IPS-15b (cell line): ENCODE measurements around the gene AFF2.
"Not testable (repeated sequence)": the region's sequence is repeated elsewhere in the genome, so short reads cannot be mapped to it uniquely, and the experiment has no call there.

Experiments used
- H3K27me3 ChIP-seq: one replicate; pipeline ENCODE4 v1.6.1; 2013; ENCODE audit warnings: low read length; ENCODE audit not compliant: control insufficient read depth, insufficient read depth
- H3K36me3 ChIP-seq: one replicate; pipeline ENCODE4 v1.6.1; 2013; ENCODE audit warnings: low read length; ENCODE audit not compliant: control insufficient read depth, insufficient read depth
- H3K4me1 ChIP-seq: one replicate; pipeline ENCODE4 v1.6.1; 2013; ENCODE audit warnings: mild to moderate bottlenecking, low read length; ENCODE audit not compliant: control insufficient read depth, insufficient read depth
- H3K4me3 ChIP-seq: one replicate; pipeline ENCODE4 v1.5.1; 2013; ENCODE audit warnings: low read depth, low read length
- H3K9ac ChIP-seq: one replicate; pipeline ENCODE4 v1.6.1; 2013; ENCODE audit warnings: low read depth, mild to moderate bottlenecking, low read length
- H3K9me3 ChIP-seq: one replicate; pipeline ENCODE4 v1.6.1; 2013; ENCODE audit warnings: mild to moderate bottlenecking, low read length; ENCODE audit not compliant: control insufficient read depth, insufficient read depth

AFF2 gene

DNA sequence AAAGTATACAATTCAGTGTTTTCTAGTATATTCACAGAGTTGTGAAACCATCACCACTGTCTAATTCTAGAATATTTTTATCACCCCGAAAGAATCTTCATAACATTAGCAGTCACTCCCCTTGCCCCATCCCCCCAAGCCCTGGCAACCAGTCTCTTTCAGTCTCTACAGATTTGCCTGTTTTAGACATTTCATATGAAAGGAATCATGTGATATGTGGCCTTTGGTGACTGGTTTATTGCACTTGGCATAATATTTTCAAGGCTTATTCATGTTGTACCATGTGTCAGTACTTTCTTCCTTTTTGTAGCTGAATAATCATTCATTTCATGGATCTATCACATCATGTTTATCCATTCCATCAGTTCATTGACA, 371.7 kb downstream of the AFF2 start:
- Histone ChIP-seq H3K9ac (no peak overlapping the region), H3K27me3 (no peaks in the 10 kb centered on the region), H3K4me3 (no peak overlapping the region), H3K4me1 (no peaks in the 10 kb centered on the region), H3K36me3 (no peaks in the 10 kb centered on the region), H3K9me3 (no peaks in the 10 kb centered on the region)

DNA sequence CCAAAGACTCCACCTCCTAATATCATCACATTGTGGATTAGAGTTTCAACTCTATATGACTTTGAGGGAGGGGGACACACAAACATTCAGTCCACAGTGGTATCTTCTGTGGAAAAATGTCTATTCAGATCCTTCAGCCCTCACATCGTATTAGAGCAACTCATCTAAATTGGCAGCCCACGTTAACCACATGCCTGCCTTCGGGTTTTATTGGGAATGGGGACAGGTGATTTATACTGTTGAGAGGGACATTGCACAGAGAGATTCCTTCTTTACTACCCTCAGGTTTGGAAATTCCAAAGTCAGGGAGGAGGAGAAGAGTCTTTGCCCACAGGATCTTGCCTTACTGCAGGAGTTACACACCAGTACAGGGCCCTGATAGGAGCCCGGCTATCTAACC, 372.5 kb downstream of the AFF2 start:
- Histone ChIP-seq H3K9ac (no peak overlapping the region), H3K36me3 (no peaks in the 10 kb centered on the region), H3K9me3 (no peaks in the 10 kb centered on the region), H3K4me1 (no peaks in the 10 kb centered on the region), H3K4me3 (no peak overlapping the region), H3K27me3 (no peaks in the 10 kb centered on the region)

GRCh38 chrX:148874636-148875246, 374.3 kb downstream of the AFF2 start:
- no peaks in the 10 kb centered on the region for H3K27me3 ChIP-seq
- no peak overlapping the region for H3K9ac ChIP-seq
- H3K9me3 ChIP-seq: no peaks in the 10 kb centered on the region
- no peaks in the 10 kb centered on the region for H3K4me1 ChIP-seq
- no peaks in the 10 kb centered on the region for H3K36me3 ChIP-seq
- no peak overlapping the region for H3K4me3 ChIP-seq

- H3K4me1 ChIP-seq: no peaks in the 10 kb centered on the region
- no peaks in the 10 kb centered on the region for H3K27me3 ChIP-seq
- H3K9ac ChIP-seq: no peak overlapping the region
- H3K9me3 ChIP-seq: no peaks in the 10 kb centered on the region
- H3K4me3 ChIP-seq: no peak overlapping the region
- H3K36me3 ChIP-seq: no peaks in the 10 kb centered on the region
These were observed 378.0 kb downstream of the AFF2 start for GRCh38 chrX:148878371-148878770.

DNA sequence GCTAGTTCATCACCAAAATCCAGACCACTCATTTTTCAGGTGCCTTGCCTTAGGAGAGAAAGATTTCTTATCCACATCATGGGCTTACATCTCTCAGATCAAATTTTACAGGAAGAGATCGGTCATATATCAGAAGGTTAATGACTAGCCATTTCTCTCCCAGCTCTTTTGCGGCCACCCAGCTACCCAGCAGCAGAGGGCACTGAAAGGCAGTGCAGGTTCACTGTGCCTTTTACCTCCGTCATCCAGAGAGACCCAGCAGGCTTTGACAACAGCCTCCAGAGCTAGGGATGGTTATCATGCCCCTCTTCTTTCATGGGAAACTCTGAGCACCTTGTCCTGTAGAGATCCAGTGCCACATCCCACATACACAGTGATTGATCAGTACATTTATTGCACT, 384.8 kb downstream of the AFF2 start:
- H3K4me3 ChIP-seq: no peak overlapping the region
- H3K4me1 ChIP-seq: no peaks in the 10 kb centered on the region
- H3K9ac ChIP-seq: no peak overlapping the region
- no peaks in the 10 kb centered on the region for H3K36me3 ChIP-seq
- H3K9me3 ChIP-seq: no peaks in the 10 kb centered on the region
- no peaks in the 10 kb centered on the region for H3K27me3 ChIP-seq

GRCh38 chrX:148893395-148893794, 393.0 kb downstream of the AFF2 start:
- no peaks in the 10 kb centered on the region for H3K36me3 ChIP-seq
- no peak overlapping the region for H3K9ac ChIP-seq
- H3K4me1 ChIP-seq: no peaks in the 10 kb centered on the region
- no peaks in the 10 kb centered on the region for H3K9me3 ChIP-seq
- no peaks in the 10 kb centered on the region for H3K27me3 ChIP-seq
- no peak overlapping the region for H3K4me3 ChIP-seq

DNA sequence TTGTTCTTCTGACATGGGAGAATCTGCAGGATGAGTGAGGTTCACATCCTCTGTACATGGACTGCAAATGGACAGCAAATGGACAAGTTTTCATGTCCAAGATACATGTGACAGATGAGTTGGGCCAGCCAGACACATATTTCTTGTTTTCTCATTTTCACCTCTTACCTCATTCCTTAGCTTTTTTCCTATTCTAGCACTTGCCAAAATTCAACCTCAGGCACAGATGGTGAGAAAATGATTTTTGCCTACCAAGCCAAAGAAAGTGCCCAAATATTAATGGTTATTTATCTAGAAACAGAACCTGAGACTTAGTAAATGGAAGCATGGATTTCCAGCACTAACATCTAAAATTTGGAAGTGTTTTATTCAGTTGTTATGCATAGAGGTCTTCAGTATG, 402.2 kb downstream of the AFF2 start:
- no peaks in the 10 kb centered on the region for H3K36me3 ChIP-seq
- H3K27me3 ChIP-seq: no peaks in the 10 kb centered on the region
- H3K4me3 ChIP-seq: no peak overlapping the region
- H3K9ac ChIP-seq: no peak overlapping the region
- H3K9me3 ChIP-seq: no peaks in the 10 kb centered on the region
- no peaks in the 10 kb centered on the region for H3K4me1 ChIP-seq

DNA sequence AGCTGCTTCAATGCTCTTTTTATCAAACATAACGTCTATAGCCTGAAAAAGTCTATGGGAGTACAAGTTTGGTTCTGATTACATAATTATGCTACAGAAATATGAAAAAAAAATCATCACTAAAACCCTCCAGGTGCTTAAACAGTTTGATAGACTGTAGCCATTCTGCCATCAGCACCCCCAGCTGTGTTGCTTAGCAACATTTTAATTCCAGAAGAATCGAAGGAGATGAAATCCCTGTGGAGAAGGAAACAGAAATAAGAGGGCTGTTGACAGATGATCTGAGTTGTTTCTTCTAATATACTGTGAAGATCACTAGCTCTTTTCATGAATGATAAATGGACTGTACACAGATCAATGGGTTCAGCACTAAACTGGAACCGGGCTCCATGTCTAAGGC, 402.8 kb downstream of the AFF2 start:
- H3K9me3 ChIP-seq: no peaks in the 10 kb centered on the region

GRCh38 chrX:148904421-148905111, 404.1 kb downstream of the AFF2 start:
- Histone ChIP-seq H3K9me3 (no peaks in the 10 kb centered on the region), H3K4me3 (no peak overlapping the region), H3K4me1 (no peaks in the 10 kb centered on the region), H3K36me3 (no peaks in the 10 kb centered on the region), H3K9ac (no peak overlapping the region), H3K27me3 (no peaks in the 10 kb centered on the region)

More for the DNA sequence above, 402.8 kb downstream of the AFF2 start:
- Histone ChIP-seq H3K36me3 (no peaks in the 10 kb centered on the region), H3K4me3 (no peak overlapping the region), H3K4me1 (no peaks in the 10 kb centered on the region), H3K9ac (no peak overlapping the region), H3K27me3 (no peaks in the 10 kb centered on the region)

- H3K9me3 ChIP-seq: no peaks in the 10 kb centered on the region
- H3K36me3 ChIP-seq: no peaks in the 10 kb centered on the region
- no peaks in the 10 kb centered on the region for H3K4me1 ChIP-seq
- no peak overlapping the region for H3K4me3 ChIP-seq
- no peak overlapping the region for H3K9ac ChIP-seq
- H3K27me3 ChIP-seq: no peaks in the 10 kb centered on the region
These were observed 405.0 kb downstream of the AFF2 start for GRCh38 chrX:148905400-148905799.

DNA sequence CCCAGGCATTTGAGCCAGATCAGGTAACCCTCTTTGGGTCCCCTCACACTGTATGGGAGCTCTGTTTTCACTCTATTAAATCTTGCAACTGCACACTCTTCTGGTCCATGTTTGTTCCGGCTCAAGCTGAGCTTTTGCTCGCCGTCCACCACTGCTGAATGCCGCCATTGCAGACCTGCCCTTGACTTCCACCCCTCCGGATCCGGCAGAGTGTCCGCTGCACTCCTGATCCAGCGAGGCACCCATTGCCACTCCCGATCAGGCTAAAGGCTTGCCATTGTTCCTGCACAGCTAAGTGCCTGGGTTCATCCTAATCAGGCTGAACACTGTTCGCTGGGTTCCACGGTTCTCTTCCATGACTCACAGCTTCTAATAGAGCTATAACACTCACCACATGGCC, 406.2 kb downstream of the AFF2 start:
- not testable (repeated sequence) for H3K4me1 ChIP-seq, H3K36me3 ChIP-seq, H3K4me3 ChIP-seq, H3K9me3 ChIP-seq, H3K27me3 ChIP-seq, H3K9ac ChIP-seq

DNA sequence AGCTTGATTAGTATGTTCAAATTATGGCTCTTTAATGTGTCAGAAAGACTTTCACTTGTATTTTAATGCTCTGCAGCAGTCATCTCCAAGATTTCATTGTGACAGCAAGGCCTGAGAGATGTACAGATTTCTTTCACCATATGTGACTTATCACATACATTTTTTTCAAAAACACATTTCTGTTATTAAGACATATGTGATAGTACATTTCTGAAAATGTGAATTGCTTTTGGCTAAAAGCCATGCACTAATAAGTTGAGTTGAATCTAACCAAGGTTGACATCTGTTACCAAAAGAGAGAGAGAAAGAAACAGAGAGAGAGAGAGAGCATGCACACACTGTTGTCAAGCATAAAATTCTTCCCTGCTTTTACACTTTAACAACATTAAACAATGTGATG, 409.3 kb downstream of the AFF2 start:
- no peaks in the 10 kb centered on the region for H3K9me3 ChIP-seq

More for the DNA sequence above, 409.3 kb downstream of the AFF2 start:
- no peaks in the 10 kb centered on the region for H3K27me3 ChIP-seq
- H3K4me3 ChIP-seq: no peak overlapping the region
- H3K36me3 ChIP-seq: no peaks in the 10 kb centered on the region
- no peaks in the 10 kb centered on the region for H3K4me1 ChIP-seq
- H3K9ac ChIP-seq: no peak overlapping the region
